Measurements from ENCODE around the gene SLC35A1. TPM values are rescaled to one million over a fixed set of nuclear protein-coding genes. Genes with fewer than 3 reads are reported as not detected.
A peak's percentile ranks its signal among the peaks of the same experiment; 100 is the strongest.

Gene SLC35A1
- 15.3 and 15.7 TPM in 2 replicates for total RNA-seq
- long read RNA-seq, transcript SLC35A1-201 (8 exons, 1,851 nt), result major isoform, 74 of 88 reads
- long read RNA-seq, partial matches to known transcripts, result 4 of 88 reads
- long read RNA-seq, other reads (novel, unspliced or antisense), result 10 of 88 reads

- DNase-seq (ENCODE audit: low read depth, low spot score), result peak; percentile 80
- H3K27ac Mint-ChIP-seq (ENCODE audit: unreplicated experiment), result peak within 1 kb of the TSS; percentile 100
- peaks cover 12% of the 10 kb centered on the region for H3K4me1 Mint-ChIP-seq
- TF ChIP-seq CTCF (conservative IDR thresholded peaks at IDR 0.05), result peak; percentile 37
- H3K9me3 Mint-ChIP-seq, result no peaks in the 10 kb centered on the region
- no peaks in the 10 kb centered on the region for H3K36me3 Mint-ChIP-seq (ENCODE audit: low read depth)
- H3K27me3 Mint-ChIP-seq (ENCODE audit: low read depth), result peaks cover 10% of the 10 kb centered on the region
- H3K4me3 Mint-ChIP-seq, result peak within 1 kb of the TSS; percentile 98
Measured at GRCh38 chr6:87472525-87473418, at the start of gene SLC35A1. SLC35A1 (plus strand) TSS chr6:87472974; CDS start chr6:87473004, 30 bp downstream.

- H3K27ac Mint-ChIP-seq (ENCODE audit: unreplicated experiment), result no peak overlapping the region
- H3K4me1 Mint-ChIP-seq, result no peaks in the 10 kb centered on the region
- H3K9me3 Mint-ChIP-seq, result no peaks in the 10 kb centered on the region
- H3K36me3 Mint-ChIP-seq (ENCODE audit: low read depth), result no peaks in the 10 kb centered on the region
- peaks cover 9% of the 10 kb centered on the region for H3K27me3 Mint-ChIP-seq (ENCODE audit: low read depth)
- no peak for DNase-seq (ENCODE audit: low read depth, low spot score)
- no peak overlapping the region for H3K4me3 Mint-ChIP-seq
- TF ChIP-seq CTCF (conservative IDR thresholded peaks at IDR 0.05), result no peak
Measured at GRCh38 chr6:87426789-87427188, 46.0 kb upstream of the SLC35A1 start.

- Mint-ChIP-seq H3K4me1 (no peaks in the 10 kb centered on the region), H3K36me3 (ENCODE audit: low read depth) (no peaks in the 10 kb centered on the region), H3K9me3 (no peaks in the 10 kb centered on the region), H3K27me3 (ENCODE audit: low read depth) (peaks cover 14% of the 10 kb centered on the region), H3K27ac (ENCODE audit: unreplicated experiment) (no peak overlapping the region), H3K4me3 (no peak overlapping the region)
- TF ChIP-seq CTCF (conservative IDR thresholded peaks at IDR 0.05), result no peak
- DNase-seq (ENCODE audit: low read depth, low spot score), result no peak
Measured at GRCh38 chr6:87430499-87430898, 42.3 kb upstream of the SLC35A1 start.

- Mint-ChIP-seq H3K36me3 (ENCODE audit: low read depth) (no peaks in the 10 kb centered on the region), H3K4me1 (no peaks in the 10 kb centered on the region), H3K4me3 (no peak overlapping the region), H3K27me3 (ENCODE audit: low read depth) (peaks cover 14% of the 10 kb centered on the region), H3K27ac (ENCODE audit: unreplicated experiment) (no peak overlapping the region), H3K9me3 (no peaks in the 10 kb centered on the region)
- TF ChIP-seq CTCF (conservative IDR thresholded peaks at IDR 0.05), result no peak
- DNase-seq (ENCODE audit: low read depth, low spot score), result no peak
Measured at GRCh38 chr6:87431263-87431662, 41.5 kb upstream of the SLC35A1 start.

GRCh38 chr6:87436435-87436834, 36.3 kb upstream of the SLC35A1 start:
- Mint-ChIP-seq H3K4me1 (no peaks in the 10 kb centered on the region), H3K9me3 (no peaks in the 10 kb centered on the region), H3K27ac (ENCODE audit: unreplicated experiment) (no peak overlapping the region), H3K4me3 (no peak overlapping the region), H3K27me3 (ENCODE audit: low read depth) (peaks cover 12% of the 10 kb centered on the region), H3K36me3 (ENCODE audit: low read depth) (no peaks in the 10 kb centered on the region)
- DNase-seq (ENCODE audit: low read depth, low spot score), result peak; percentile 63
- no peak for TF ChIP-seq CTCF (conservative IDR thresholded peaks at IDR 0.05)

Measured in neural crest cell (in vitro differentiated cells).